Muscle layer of colon (tissue), 2 donors: ENCODE results near the gene CNNM3.
"Not testable (repeated sequence)": the region's sequence is repeated elsewhere in the genome, so short reads cannot be mapped to it uniquely, and the experiment has no call there.

Experiments used
- H3K27ac ChIP-seq: one replicate; pipeline ENCODE4 v1.7.0; 2013; ENCODE audit warnings: low read depth, mild to moderate bottlenecking, low read length, moderate library complexity
- H3K27me3 ChIP-seq, 2 donors: one replicate each; pipeline ENCODE4 v1.7.0; 2013; ENCODE audit warnings: low read length in 2 of 2, mild to moderate bottlenecking in 2 of 2; ENCODE audit not compliant: insufficient read depth in 2 of 2, control insufficient read depth in 1 of 2
- H3K36me3 ChIP-seq: one replicate; pipeline ENCODE4 v1.7.0; 2013; ENCODE audit warnings: mild to moderate bottlenecking, low read length; ENCODE audit not compliant: insufficient read depth
- H3K4me1 ChIP-seq: one replicate; pipeline ENCODE4 v1.7.0; 2013; ENCODE audit warnings: mild to moderate bottlenecking, low read length; ENCODE audit not compliant: insufficient read depth
- H3K4me3 ChIP-seq, 2 donors: one replicate each; pipeline ENCODE4 v1.7.0; 2013; ENCODE audit warnings: low read length in 2 of 2, low read depth in 1 of 2, mild to moderate bottlenecking in 1 of 2, moderate library complexity in 1 of 2
- H3K9ac ChIP-seq: one replicate; pipeline ENCODE4 v1.7.0; 2013; ENCODE audit warnings: low read length
- H3K9me3 ChIP-seq: one replicate; pipeline ENCODE4 v1.7.0; 2013; ENCODE audit warnings: mild to moderate bottlenecking, low read length
- donor health status: abdominal sarcoma.
- donor health status: Adenocarcinoma of cecum.

Gene CNNM3

DNA sequence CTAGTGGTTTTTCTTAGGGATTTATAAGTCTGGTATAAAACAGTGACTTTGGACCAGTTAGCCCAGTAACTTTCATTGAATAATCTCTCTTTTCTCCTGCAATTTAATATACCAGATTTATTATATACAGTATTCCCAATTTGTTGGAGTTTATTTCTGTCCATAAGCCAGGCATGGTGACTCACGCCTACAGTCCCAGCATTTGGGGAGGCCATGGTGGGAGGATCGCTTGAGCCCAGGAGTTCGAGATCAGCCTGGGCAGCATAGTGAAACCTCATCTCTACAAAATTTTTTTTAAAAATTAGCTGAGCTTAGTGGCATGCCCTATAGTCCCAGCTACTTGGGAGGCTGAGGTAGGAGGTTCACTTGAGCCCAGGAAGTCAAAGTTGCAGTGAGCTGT lies 28.7 kb upstream of the CNNM3 start:
- Histone ChIP-seq H3K4me1 (peaks cover 21% of the 10 kb centered on the region), H3K36me3 (no peaks in the 10 kb centered on the region), H3K4me3 (no peak overlapping the region), H3K9ac (no peak overlapping the region), H3K27ac (no peak overlapping the region), H3K27me3 (no peaks in the 10 kb centered on the region), H3K9me3 (no peaks in the 10 kb centered on the region)

DNA sequence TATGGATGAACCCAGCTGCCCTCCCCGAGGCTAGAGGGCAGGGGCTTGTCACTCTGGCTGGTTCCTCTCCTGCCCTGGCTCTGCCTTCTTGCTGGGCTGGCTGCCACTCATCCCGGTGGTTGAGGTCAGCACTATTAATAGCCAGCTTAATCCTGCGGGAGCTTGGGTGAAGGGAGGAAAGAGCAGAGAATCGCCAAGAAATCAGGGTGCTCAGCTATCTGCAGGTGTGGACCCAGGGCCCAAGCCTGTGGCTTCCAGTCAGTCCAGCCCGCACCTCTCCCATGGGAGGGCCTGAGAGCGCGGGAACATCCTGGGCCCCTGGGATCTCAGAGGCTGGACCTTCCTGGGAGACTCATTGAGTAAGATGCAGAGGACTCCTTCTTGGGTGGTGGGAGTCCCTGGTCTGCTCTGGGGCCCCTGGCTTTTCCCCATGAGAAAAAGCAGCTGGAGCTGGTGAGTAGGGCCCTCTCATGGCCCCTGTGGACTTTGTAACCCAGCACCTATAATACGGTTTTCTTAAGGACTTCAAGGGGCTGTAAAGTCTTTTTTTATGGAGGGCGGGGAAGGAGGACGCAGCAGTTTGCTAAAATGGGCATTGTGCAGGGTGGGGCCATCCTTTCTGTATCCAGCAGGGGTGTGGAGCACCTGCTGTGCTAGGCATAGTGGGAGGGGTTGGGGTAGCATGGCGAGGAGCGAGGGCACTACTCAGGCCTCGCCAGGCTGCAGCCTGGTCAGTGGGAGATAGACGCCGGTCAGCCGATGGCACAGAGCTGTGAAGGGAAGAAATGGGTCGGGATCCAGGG lies 27.4 kb upstream of the CNNM3 start:
- no peak overlapping the region for H3K27ac ChIP-seq
- no peaks in the 10 kb centered on the region for H3K27me3 ChIP-seq
- no peak overlapping the region for H3K4me3 ChIP-seq

DNA sequence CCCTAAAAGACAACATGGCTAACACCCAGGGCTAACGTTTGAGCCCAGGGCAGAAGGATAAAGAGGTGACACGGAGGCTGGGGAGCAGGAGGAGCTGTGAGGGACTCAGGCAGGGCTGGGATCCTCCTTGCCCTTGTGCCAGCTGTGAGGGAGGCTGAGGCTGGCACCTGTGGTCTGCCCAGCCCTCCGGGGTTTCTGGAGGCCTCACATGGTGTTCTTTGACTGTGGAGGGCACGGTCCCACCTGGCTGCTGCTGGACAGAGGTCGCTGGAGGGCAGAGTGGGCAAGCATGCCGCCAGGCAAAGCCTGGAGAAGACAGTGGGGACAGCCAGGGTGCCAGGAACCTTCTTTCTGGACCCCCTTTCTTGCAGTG lies 26.8 kb upstream of the CNNM3 start:
- Histone ChIP-seq H3K4me3 (no peak overlapping the region), H3K27ac (no peak overlapping the region), H3K36me3 (no peaks in the 10 kb centered on the region), H3K9ac (no peak overlapping the region), H3K9me3 (no peaks in the 10 kb centered on the region), H3K4me1 (peaks cover 21% of the 10 kb centered on the region), H3K27me3 (no peaks in the 10 kb centered on the region)

More for the DNA sequence above, 27.4 kb upstream of the CNNM3 start:
- peaks cover 21% of the 10 kb centered on the region for H3K4me1 ChIP-seq
- no peaks in the 10 kb centered on the region for H3K9me3 ChIP-seq
- no peak overlapping the region for H3K9ac ChIP-seq
- H3K36me3 ChIP-seq, result no peaks in the 10 kb centered on the region

DNA sequence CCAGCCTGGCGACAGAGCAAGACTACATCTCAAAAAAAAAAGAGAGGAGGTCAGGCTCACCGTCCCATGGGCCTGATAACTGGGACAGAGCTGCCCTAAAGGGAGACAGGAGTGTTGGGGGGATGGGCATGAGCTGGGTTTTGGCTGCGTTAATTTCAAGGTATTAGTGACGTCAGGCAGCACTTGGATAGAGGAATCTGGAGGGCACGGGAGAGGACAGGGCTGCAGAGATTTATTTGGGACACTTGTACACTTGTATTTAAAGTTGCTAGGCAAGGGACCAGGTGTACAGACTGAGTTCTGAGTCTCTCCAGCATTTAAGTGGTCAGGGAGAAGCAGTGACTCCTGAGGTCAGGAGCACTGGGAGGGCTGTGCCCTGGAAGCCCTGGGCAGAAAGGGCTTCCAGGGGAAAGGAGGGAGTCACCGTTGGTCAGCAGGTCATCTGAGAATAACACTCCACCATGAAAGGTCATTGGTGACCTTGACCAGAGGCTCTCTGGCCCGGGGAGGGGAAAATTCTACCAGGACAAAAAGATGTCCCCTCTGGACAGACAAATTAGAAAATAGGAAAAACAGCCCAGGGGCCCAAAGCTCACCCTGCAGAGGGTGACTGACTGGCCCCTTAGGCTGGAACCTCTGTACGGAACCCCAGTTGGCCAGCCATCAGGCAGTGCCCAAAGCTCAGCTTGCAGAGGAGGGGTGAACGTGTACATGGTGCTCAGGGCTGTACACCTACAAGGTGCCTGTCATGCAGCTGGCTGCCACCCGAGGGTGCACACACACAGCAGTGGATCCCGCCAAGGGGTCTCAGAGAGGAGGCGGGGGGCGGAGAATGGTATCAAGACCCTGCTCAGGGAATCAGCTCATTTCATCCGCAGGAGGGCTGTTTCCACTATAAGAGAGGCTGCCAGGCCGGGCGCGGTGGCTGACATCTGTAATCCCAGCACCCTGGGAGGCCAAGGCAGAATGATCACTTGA lies 23.0 kb upstream of the CNNM3 start:
- H3K4me3 ChIP-seq, result no peak overlapping the region
- no peaks in the 10 kb centered on the region for H3K27me3 ChIP-seq
- no peaks in the 10 kb centered on the region for H3K9me3 ChIP-seq
- peaks cover 11% of the 10 kb centered on the region for H3K4me1 ChIP-seq
- H3K9ac ChIP-seq, result no peak overlapping the region
- H3K36me3 ChIP-seq, result peaks cover 6% of the 10 kb centered on the region
- H3K27ac ChIP-seq, result no peak overlapping the region

DNA sequence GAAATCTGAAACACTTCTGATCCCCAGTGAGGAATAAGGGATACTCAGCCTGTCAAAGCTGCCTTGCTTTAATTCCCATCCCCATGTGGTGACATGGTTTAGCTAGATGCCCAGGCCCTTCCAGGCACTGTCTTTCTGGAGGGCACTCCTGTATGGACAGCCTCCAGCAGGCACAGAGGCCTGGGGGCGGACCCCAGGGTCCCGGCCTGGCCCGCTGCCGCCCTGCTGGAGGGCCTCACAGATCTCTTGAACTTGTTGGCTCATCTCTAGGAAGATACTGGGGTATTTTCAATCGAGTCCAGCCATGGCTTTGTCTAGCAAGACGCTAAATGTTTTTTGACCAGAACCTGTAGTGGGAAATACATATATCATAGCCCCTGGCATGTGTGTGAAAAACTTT lies 21.0 kb upstream of the CNNM3 start:
- Histone ChIP-seq H3K9ac (no peak overlapping the region), H3K27ac (no peak overlapping the region), H3K36me3 (peaks cover 6% of the 10 kb centered on the region), H3K27me3 (no peaks in the 10 kb centered on the region), H3K4me3 (no peak overlapping the region), H3K9me3 (no peaks in the 10 kb centered on the region), H3K4me1 (no peaks in the 10 kb centered on the region)

DNA sequence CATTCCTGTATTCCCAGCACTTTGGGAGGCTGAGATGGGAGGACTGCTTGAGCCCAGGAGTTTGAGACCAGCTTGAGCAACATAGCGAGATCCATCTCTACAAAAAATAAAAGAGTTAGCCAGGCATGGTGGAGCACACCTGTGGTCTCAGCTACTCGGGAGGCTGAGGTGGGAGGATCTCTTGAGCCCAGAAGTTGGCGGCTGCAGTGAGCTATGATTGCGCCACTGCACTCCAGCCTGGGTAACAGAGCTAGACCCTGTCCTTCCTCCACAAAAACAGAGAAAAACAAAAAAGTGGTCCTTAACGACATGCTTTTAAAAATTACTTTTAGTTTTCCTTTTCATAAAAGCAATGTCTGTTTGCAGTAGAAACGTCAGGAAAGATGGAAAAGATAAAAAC lies 19.6 kb upstream of the CNNM3 start:
- not testable (repeated sequence) for H3K9ac ChIP-seq, H3K27me3 ChIP-seq, H3K9me3 ChIP-seq, H3K27ac ChIP-seq, H3K4me3 ChIP-seq, H3K4me1 ChIP-seq, H3K36me3 ChIP-seq

DNA sequence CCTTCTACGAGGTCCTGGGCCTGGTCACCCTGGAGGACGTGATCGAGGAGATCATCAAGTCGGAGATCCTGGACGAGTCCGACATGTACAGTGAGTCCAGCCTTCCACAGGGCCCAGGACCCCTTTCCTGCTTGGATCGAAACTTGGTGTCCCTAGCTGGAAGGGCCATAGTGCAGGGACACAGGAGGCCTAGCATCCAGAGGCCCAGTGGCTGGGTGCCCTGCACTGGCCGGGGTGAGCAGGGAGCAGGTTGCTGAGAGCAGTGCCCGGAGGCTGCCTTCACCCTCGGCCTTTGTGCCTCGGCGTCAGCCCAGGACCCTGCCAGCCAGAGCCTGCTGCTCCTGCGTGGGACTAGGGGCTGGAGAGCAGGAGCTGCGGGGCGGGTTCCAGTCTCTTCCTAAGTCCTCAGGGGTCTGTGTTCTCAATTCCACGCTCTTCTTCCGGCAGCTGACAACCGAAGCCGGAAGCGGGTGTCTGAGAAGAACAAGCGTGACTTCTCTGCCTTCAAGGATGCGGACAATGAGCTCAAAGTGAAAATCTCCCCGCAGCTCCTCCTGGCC lies 18.9 kb upstream of the CNNM3 start:
- H3K36me3 ChIP-seq, result peaks cover 10% of the 10 kb centered on the region

DNA sequence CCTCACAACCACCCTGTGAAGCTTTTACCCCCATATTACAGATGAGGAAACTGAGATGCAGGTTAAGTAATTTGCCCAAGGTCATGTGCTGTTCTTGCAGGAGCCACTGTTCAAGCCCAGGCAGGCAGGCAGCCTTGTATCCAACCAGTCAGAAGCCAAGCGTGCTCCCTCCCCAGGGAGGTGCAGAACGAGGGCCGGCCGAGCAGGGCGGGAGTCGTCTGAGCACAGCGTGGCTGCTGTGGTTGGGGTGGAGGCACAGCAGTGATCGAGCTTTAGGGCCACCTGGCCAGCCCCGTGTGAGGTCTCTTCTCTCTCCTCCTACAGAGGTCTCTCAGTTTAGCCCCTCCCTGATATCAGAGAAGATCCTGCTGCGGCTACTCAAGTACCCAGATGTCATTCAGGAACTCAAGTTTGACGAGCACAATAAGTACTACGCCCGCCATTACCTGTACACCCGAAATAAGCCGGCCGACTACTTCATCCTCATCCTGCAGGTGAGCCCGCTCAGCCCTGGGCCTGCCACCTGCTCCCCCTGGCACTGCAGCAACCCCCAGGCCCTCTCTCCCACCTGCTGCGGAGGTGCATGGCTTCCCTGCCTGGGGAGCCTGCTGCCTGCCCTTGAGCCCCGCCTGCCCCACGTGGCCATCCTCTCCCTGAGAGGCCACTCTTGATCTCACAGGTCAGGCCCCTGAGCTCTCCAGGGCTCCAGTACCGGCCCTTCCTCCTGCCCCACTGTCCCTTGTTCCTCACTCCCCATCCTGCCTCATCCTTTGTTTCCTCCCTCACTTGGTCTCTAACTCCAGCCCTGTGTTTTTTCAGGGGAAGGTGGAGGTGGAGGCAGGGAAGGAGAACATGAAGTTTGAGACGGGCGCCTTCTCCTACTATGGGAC lies 17.1 kb upstream of the CNNM3 start:
- H3K4me1 ChIP-seq, result peaks cover 7% of the 10 kb centered on the region
- no peak overlapping the region for H3K9ac ChIP-seq
- no peaks in the 10 kb centered on the region for H3K9me3 ChIP-seq
- H3K27ac ChIP-seq, result no peak overlapping the region
- H3K36me3 ChIP-seq, result peaks cover 15% of the 10 kb centered on the region
- H3K27me3 ChIP-seq, result no peaks in the 10 kb centered on the region
- H3K4me3 ChIP-seq, result no peak overlapping the region

More for the DNA sequence above, 18.9 kb upstream of the CNNM3 start:
- H3K4me3 ChIP-seq, result no peak overlapping the region
- H3K4me1 ChIP-seq, result peaks cover 7% of the 10 kb centered on the region
- H3K27ac ChIP-seq, result no peak overlapping the region
- H3K9ac ChIP-seq, result no peak overlapping the region
- no peaks in the 10 kb centered on the region for H3K27me3 ChIP-seq
- H3K9me3 ChIP-seq, result no peaks in the 10 kb centered on the region

DNA sequence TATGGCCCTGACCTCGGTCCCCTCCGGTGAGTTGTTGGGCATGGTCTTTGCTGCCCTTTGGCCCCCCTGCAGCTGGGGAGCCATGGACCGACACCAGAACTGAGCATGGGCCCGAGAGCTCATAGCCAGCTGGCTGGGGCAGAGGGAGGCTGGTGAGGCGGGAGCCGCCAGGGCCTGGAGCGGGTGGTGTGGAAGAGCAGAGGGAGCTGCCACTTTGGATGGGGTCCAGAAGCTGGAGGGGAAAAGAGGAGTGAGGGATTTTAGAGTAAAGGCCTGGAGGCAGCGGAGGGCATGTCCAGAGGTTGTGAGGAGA lies 16.5 kb upstream of the CNNM3 start:
- Histone ChIP-seq H3K4me1 (peaks cover 7% of the 10 kb centered on the region), H3K9ac (no peak overlapping the region), H3K9me3 (no peaks in the 10 kb centered on the region), H3K27ac (no peak overlapping the region), H3K36me3 (peaks cover 15% of the 10 kb centered on the region), H3K27me3 (no peaks in the 10 kb centered on the region), H3K4me3 (no peak overlapping the region)

DNA sequence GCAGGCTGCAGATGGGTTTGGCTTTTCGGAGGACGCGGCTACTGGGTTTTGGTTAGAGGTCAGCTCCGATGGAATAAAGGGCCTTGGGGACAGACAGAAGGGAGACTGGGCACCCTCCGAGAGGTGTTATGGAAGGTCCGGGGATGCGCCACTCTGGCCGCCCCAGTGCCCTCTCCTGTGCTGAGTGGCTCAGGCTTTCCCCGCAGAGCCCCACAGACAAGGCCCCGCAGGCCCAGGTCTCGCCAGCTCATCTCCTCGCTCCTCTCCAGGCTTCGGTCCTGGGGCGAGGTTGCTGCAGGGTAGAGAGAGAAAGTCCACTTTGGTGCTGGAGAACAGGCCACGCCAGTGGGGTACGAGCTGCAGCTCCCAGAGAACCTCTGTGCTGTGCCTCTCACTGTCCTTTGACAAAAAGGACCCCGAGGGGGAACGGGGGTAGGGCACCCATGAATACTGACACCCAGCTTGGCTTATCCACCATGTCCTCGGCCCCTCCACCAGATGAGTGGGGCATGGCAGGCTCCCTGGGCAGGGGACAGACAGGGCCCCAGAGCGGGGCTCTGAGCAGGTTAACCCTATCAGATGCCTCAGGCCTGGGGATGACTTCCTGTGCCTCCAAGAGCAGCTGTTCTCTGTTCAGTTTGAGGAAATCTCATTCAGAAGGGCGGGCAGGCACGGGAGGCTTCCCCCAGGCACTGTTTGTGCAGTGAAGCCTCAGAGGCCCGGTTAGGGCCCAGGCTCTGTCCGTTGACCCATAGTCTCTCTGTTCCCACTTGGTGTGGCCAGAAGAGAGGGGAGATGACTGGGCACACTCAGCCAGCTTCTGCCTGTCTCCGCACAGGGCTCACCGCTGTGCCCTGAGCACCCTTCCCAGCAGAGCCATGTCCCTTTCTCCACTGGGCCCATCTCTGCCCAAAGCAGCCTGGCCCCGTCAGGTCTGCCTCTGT lies 15.7 kb upstream of the CNNM3 start:
- peaks cover 7% of the 10 kb centered on the region for H3K4me1 ChIP-seq
- H3K9ac ChIP-seq, result no peak overlapping the region
- H3K36me3 ChIP-seq, result peaks cover 15% of the 10 kb centered on the region
- H3K27ac ChIP-seq, result no peak overlapping the region
- H3K9me3 ChIP-seq, result no peaks in the 10 kb centered on the region
- no peak overlapping the region for H3K4me3 ChIP-seq
- H3K27me3 ChIP-seq, result no peaks in the 10 kb centered on the region
